HG02642 (cell line): ENCODE results near the gene CD22.
"Not testable (repeated sequence)": the region's sequence is repeated elsewhere in the genome, so short reads cannot be mapped to it uniquely, and the experiment has no call there.

Experiments used
- ATAC-seq: cut with Tn5 transposase; IDR thresholded peaks from one replicate; pipeline ENCODE4 v1.9.1; 2021; ENCODE audit warnings: mild to moderate bottlenecking; ENCODE audit not compliant: unreplicated experiment, poor library complexity

The CD22 gene

GRCh38 chr19:35353635-35354034 lies 24.6 kb downstream of the CD22 start:
- no peak for ATAC-seq

DNA sequence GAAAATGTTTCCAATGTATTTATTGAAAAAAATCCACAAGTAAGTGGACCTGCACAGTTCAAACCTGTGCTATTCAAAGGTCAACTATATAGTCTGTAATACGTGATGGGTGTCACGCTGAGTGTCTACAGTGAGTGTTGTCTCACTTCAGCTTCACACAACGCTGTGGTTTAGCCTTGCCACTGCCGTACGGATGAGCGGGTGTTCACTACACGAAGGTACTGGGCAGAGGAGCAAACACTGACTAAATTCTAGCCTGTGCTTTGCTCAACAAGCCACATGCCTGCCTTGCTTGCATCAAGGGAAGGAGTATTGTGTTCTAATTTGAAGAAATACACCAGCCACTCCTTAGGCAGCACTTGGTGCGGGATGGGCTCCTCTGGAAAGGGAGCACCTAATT lies 25.9 kb downstream of the CD22 start:
- ATAC-seq, result no peak

- no peak for ATAC-seq
Measured at GRCh38 chr19:35355791-35356460, 26.9 kb downstream of the CD22 start.

DNA sequence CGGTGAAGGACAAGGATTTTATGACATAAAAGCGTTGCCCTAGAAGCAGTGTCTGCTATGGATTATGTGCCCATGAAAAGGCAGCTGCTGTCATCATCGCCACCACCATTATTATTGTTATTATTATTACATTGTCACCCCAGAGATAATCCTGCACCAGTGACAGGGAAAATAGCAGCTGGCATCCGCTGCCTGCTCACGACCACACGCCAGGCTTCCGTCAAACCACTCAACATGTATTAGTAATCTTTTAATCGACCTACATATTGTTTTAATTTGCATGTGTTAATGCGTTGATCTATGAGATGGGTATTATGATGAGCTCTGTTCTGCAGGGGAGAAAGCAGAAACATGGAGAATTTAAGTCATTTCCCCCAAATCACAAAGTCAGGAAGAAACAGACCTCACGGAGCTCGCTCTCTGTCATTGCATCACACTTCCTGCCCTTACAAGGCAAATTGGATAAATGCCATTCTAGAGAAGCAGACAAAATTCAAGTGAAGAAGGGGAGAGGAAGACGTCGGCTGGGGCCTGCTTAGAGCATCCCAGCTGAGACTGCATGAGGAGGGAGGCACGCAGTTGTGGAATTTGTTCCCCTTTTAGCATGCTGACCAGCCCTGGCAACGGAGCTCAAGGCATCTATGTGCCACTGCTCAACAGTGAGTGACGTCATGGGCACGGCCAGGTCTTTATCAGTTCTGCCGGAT lies 29.0 kb downstream of the CD22 start, which contains the start of gene FFAR3:
Gene FFAR3 (plus strand): TSS at position 594 of the 707 bp plus-strand sequence. CDS start 431 bp downstream, outside the sequence.
- no peak for ATAC-seq

DNA sequence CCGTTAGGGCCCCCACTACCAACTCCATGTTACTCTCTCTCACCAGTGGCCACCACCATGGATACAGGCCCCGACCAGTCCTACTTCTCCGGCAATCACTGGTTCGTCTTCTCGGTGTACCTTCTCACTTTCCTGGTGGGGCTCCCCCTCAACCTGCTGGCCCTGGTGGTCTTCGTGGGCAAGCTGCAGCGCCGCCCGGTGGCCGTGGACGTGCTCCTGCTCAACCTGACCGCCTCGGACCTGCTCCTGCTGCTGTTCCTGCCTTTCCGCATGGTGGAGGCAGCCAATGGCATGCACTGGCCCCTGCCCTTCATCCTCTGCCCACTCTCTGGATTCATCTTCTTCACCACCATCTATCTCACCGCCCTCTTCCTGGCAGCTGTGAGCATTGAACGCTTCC lies 29.8 kb downstream of the CD22 start:
- ATAC-seq, result not testable (repeated sequence)

DNA sequence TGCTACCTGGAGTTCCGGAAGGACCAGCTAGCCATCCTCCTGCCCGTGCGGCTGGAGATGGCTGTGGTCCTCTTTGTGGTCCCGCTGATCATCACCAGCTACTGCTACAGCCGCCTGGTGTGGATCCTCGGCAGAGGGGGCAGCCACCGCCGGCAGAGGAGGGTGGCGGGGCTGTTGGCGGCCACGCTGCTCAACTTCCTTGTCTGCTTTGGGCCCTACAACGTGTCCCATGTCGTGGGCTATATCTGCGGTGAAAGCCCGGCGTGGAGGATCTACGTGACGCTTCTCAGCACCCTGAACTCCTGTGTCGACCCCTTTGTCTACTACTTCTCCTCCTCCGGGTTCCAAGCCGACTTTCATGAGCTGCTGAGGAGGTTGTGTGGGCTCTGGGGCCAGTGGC lies 30.4 kb downstream of the CD22 start:
- not testable (repeated sequence) for ATAC-seq

DNA sequence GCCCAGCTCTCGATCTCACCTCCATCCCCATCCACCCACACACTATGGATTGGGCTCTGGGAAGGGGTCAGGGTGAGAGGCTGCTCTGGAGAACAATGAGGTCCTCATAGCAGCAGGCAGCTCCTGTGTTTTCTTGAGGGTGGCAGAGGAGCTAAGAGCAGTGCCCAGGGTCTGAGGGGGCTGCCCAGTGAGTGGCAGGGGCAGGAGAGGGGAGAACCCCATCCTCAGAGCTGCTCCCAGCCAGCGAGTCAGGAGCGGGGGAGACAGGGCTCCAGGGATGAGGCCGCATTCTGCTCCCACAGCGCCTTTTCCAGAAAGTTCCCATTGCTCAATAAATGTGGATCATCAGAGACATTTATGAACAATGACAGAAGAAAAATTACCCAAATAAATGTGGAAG lies 31.1 kb downstream of the CD22 start:
- not testable (repeated sequence) for ATAC-seq

DNA sequence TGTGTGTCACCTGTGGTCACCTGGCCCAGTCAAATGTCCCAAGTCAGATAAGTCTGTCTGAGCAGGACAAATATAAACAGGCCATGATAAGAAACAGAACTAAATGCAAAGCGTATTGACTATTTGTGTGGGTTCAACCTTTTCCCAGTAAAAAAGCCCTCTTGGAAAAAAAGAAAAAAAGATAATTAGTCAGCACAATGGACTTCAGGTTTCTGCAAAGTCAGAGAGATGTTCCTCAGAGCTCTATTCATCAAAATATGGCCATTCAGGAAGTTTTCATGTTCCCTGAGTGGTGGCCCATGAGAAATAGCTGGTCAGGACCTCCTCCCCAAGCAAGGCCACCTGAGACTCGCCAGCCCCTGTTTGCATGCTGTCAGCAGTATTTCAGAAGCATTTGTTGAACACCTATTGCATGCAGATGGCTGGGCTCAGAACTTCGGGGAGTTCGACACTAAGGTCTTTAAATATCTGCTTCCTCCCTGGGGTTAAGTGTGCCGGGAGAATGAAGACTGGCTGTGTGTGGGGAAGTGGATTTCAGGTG lies 32.0 kb downstream of the CD22 start:
- no peak for ATAC-seq

- ATAC-seq, result no peak
Measured at GRCh38 chr19:35362261-35363000, 33.4 kb downstream of the CD22 start.

- no peak for ATAC-seq
Measured at GRCh38 chr19:35363001-35363590, 34.1 kb downstream of the CD22 start.

GRCh38 chr19:35363711-35364425 lies 34.9 kb downstream of the CD22 start:
- no peak for ATAC-seq

DNA sequence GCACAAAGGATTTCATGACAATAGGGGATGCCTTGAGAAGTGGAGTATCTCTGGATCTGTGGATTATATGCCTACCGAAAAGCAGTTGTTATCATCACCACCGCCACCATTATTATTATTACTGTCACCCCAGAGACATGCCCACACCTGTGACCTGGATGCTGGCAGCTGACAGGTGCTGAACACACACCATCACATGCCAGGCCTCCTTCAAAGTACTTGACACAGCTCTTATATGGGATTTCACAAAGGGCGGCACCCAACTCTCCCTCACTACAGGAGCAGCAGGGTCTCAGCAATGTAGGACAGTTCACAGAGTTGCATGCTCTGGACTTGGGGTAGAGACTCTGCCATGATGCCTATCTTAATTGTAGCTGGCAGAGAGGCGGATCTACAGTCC lies 36.3 kb downstream of the CD22 start:
- no peak for ATAC-seq

DNA sequence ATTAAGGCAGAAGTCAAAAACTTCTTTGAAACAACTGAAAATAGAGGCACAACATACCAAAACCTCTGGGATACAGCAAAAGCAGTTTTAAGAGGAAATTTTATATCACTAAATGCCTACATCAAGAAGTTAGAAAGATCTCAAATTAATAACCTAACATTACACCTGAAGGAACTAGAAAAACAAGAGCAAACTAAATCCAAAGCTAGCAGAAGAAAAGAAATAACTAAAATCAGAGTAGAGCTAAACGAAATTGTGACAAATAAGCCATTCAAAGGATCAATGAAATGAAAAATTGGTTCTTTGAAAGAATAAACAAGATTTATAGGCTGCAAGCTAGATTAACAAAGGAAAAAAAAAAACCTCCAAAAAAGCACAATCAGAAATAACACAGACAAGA lies 39.4 kb downstream of the CD22 start:
- no peak for ATAC-seq

DNA sequence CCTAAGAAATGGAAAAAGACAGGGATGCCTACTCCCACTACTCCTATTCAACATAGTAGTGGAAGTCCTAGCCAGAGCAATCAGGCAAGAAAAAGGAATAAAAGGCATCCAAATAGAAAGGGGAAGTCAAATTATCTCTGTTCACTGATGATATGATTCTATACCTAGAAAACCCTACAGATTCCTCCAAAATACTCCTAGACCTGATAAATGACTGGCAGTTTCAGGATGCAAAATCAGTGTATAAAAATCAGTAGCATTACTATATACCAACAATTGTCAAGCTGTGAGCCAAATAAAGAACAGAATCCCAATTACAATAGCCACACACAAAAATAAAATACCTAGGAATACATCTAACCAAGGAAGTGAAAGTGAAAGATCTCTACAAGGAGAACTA lies 40.5 kb downstream of the CD22 start:
- no peak for ATAC-seq

DNA sequence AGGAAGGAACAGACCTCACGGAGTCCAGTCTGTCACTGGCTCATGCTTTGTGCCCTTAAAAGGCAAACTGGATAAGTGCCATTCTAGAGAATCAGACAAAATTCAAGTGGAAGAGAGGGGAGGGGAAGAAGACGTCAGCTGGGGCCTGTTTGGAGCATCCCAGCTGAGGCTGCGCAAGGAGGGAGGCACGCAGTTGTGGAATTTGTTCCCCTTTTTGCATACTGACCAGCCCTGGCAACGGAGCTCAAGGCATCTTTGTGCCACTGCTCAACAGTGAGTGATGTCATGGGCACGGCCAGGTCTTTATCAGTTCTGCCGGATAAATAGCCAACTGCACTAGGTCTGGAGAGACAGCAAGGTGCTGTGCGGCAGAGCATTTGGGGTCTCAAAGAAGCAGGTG lies 41.7 kb downstream of the CD22 start, which contains the start of gene GPR42:
Gene GPR42 (plus strand): TSS at position 347 of the 400 bp plus-strand sequence. CDS start 292 bp downstream, outside the sequence.
- ATAC-seq, result no peak

- ATAC-seq, result no peak
Measured at GRCh38 chr19:35373492-35373891, 44.5 kb downstream of the CD22 start.

GRCh38 chr19:35374031-35374430 lies 45.0 kb downstream of the CD22 start:
- not testable (repeated sequence) for ATAC-seq

- no peak for ATAC-seq
Measured at GRCh38 chr19:35375505-35376307, 46.7 kb downstream of the CD22 start.

GRCh38 chr19:35377656-35378055 lies 48.7 kb downstream of the CD22 start:
- no peak for ATAC-seq
